ENCODE results near the gene CDKAL1. TPM values are rescaled to one million over a fixed set of nuclear protein-coding genes. Genes with fewer than 3 reads are reported as not detected.
"Not testable (repeated sequence)": the region's sequence is repeated elsewhere in the genome, so short reads cannot be mapped to it uniquely, and the experiment has no call there.

The CDKAL1 gene
- total RNA-seq, 4 donors from 2014 or later: 13.5 to 21.2 (median 17.3) TPM

DNA sequence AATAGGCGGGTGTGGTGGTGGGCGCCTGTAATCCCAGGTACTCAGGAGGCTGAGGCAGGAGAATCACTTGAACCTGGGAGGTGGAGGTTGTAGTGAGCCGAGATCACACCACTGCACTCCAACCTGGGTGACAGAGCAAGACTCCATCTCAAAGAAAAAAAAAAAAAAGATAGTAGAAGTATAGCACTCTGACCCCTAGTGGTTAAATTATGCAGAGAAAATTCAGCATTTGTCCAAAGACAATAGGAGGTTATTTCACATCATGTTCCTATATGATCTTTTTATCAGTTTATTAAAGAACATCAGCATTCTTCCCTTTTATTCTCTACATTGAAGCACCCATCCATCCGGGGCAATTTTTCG lies 5.2 kb upstream of the CDKAL1 start:
- H3K9me3 ChIP-seq; H3K27ac ChIP-seq; H3K36me3 ChIP-seq; H3K27me3 ChIP-seq; DNase-seq (ENCODE audit: low spot score in 2 of 2); H3K4me3 ChIP-seq: not testable (repeated sequence)
- peaks cover 0 to 15% (median 3%) of the 10 kb centered on the region in 4 donors for H3K4me1 ChIP-seq
- WGBS, 2 donors: 35 to 36% methylated on average over 5 of the region's 5 CpGs
- TF ChIP-seq, protein P1, sequence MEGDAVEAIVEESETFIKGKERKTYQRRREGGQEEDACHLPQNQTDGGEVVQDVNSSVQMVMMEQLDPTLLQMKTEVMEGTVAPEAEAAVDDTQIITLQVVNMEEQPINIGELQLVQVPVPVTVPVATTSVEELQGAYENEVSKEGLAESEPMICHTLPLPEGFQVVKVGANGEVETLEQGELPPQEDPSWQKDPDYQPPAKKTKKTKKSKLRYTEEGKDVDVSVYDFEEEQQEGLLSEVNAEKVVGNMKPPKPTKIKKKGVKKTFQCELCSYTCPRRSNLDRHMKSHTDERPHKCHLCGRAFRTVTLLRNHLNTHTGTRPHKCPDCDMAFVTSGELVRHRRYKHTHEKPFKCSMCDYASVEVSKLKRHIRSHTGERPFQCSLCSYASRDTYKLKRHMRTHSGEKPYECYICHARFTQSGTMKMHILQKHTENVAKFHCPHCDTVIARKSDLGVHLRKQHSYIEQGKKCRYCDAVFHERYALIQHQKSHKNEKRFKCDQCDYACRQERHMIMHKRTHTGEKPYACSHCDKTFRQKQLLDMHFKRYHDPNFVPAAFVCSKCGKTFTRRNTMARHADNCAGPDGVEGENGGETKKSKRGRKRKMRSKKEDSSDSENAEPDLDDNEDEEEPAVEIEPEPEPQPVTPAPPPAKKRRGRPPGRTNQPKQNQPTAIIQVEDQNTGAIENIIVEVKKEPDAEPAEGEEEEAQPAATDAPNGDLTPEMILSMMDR (IDR thresholded peaks at IDR 0.05): peak; percentile 35 to 67 (median 56)

DNA sequence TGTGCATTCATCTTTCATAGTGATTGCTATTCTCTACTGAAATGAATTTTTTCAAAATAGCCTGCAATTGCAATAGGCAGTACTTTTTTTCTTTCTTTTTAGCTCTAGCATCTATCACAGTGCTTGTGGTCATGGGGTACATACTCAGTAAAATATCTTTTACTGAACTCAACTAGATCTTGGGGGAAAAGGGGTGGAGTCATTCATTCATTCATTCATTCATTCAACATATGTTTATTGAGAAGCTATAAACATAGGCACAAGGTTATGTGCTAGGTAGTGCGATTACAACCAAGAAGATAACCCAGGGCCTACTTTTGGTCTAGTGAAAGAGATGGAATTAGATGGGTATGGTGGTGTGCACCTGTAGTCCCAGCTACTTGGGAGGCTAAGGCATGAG lies 1.4 kb upstream of the CDKAL1 start:
- H3K4me3 ChIP-seq: no peak overlapping the region
- no peaks in the 10 kb centered on the region for H3K27me3 ChIP-seq
- H3K27ac ChIP-seq: no peak overlapping the region
- H3K9me3 ChIP-seq: no peaks in the 10 kb centered on the region
- no peak for DNase-seq (ENCODE audit: low spot score in 2 of 2)
- 100% methylated on average over 1 of the region's 1 CpG for WGBS, 2 donors
- H3K36me3 ChIP-seq: peaks cover 0 to 7% (median 0%) of the 10 kb centered on the region in 3 donors
- H3K4me1 ChIP-seq: peaks cover 0 to 35% (median 10%) of the 10 kb centered on the region in 4 donors
- TF ChIP-seq EP300 (IDR thresholded peaks at IDR 0.05): no peak
- TF ChIP-seq, protein P1 (IDR thresholded peaks at IDR 0.05): no peak
- no peak for TF ChIP-seq POLR2A (IDR thresholded peaks at IDR 0.05)

DNA sequence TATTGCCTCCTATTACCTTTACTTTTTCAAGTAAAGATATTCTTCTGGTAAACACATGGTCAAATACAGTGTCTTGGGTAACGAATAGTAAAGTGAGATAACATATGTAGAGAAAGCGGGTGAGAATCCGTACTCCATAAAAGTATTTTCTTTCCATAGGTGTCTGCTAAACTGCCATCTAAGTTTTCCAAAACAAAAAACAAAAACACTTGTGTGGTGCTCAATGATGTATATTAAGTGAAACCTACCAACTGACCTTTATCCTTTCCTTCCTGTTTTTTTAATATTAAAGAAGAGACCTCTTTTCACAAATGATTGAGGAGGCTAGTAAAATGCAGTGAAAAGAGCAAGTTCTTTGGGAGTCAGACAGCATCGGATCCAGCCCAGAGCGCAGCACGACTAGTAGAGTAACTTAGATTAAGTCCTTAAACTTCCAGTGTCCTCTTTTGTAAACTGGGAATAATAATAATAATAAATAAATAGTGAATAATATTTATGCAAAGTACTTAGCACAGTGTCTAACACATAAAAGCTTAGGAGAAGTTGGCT lies 437 bp upstream of the CDKAL1 start:
- no peak for DNase-seq (ENCODE audit: low spot score in 2 of 2)
- Histone ChIP-seq H3K4me1 (peaks cover 0 to 34% (median 9%) of the 10 kb centered on the region in 4 donors), H3K27ac (peak overlapping the region; percentile 22 to 91 (median 84)), H3K4me3 (peak overlapping the region; percentile 74 to 90 (median 76)), H3K36me3 (peaks cover 0 to 7% (median 0%) of the 10 kb centered on the region in 3 donors), H3K9me3 (no peaks in the 10 kb centered on the region), H3K27me3 (no peaks in the 10 kb centered on the region)
- TF ChIP-seq POLR2A (IDR thresholded peaks at IDR 0.05) (no peak), EP300 (IDR thresholded peaks at IDR 0.05) (no peak)
- TF ChIP-seq, protein P1 (IDR thresholded peaks at IDR 0.05): no peak
- WGBS, 2 donors: 52 to 54% methylated on average over 6 of the region's 6 CpGs

DNA sequence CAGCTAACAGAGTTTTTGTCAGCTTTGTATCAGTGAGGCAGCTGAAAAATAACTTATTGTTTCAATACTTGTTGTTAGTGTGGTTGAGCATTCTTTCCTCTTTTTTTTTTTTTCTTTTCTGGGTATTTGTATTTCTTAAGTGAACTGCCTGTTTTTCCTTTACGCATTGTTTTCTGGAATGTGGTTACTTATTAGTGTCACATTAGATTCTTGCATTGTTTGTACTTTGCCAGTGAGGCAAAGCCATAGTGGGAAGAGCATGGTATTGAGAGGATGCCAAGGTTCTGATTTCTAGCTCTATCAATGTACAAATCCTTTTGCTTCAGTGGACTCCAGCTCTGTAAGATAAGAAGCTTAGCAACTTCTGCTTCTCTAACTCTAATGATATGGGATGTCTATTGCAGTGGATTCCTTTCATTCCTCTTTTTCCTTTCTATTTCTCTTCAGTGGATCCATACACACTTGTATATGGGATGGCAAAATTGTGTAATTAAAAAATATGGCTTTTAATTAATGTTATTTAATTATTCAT lies 3.9 kb downstream of the CDKAL1 start:
- no peak overlapping the region for H3K27ac ChIP-seq
- no peaks in the 10 kb centered on the region for H3K27me3 ChIP-seq
- no peak for DNase-seq (ENCODE audit: low spot score in 2 of 2)
- H3K36me3 ChIP-seq: peaks cover 0 to 30% (median 0%) of the 10 kb centered on the region in 3 donors
- H3K4me3 ChIP-seq: no peak overlapping the region
- peaks cover 0 to 47% (median 10%) of the 10 kb centered on the region in 4 donors for H3K4me1 ChIP-seq
- TF ChIP-seq EP300 (IDR thresholded peaks at IDR 0.05): no peak
- TF ChIP-seq POLR2A (IDR thresholded peaks at IDR 0.05): no peak
- TF ChIP-seq, protein P1 (IDR thresholded peaks at IDR 0.05): no peak
- 37 to 100% methylated on average over 1 of the region's 1 CpG for WGBS, 2 donors
- H3K9me3 ChIP-seq: no peaks in the 10 kb centered on the region

DNA sequence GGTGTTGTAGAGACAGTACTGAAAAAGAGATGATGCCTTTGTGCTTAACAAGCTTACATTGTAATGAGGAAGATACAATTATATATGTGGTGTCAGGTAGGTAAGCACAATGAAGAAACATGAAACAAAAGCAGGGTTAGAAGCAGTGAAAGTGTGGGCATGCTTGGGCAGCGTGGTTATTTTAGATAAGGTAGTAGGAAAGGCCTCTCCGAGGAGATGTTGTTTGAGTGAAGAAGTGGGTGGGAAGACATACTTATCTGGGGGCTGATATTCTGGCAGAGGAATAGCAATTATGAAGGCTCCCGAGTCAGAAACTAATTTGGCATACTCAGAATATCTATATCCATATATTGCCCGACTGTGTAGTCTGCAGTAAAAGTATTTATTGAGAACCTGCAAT lies 4.7 kb downstream of the CDKAL1 start:
- Histone ChIP-seq H3K9me3 (no peaks in the 10 kb centered on the region), H3K36me3 (peaks cover 0 to 30% (median 0%) of the 10 kb centered on the region in 3 donors), H3K27ac (no peak overlapping the region), H3K27me3 (no peaks in the 10 kb centered on the region), H3K4me3 (no peak overlapping the region), H3K4me1 (peaks cover 0 to 45% (median 11%) of the 10 kb centered on the region in 4 donors)
- TF ChIP-seq EP300 (IDR thresholded peaks at IDR 0.05) (no peak), POLR2A (IDR thresholded peaks at IDR 0.05) (no peak)
- TF ChIP-seq, protein P1 (IDR thresholded peaks at IDR 0.05): no peak
- 85 to 92% methylated on average over 4 of the region's 4 CpGs for WGBS, 2 donors
- DNase-seq (ENCODE audit: low spot score in 2 of 2): no peak

Measured in tibial nerve (tissue), 4 donors.